Amygdala (tissue), 56 donors: ENCODE results near the gene TEX38.
"Not testable (repeated sequence)": the region's sequence is repeated elsewhere in the genome, so short reads cannot be mapped to it uniquely, and the experiment has no call there.

Experiments used
- DNase-seq, 56 donors: peaks; one replicate each; lab custom pipeline; 2025; lab: John Stamatoyannopoulos, UW

The TEX38 gene

DNA sequence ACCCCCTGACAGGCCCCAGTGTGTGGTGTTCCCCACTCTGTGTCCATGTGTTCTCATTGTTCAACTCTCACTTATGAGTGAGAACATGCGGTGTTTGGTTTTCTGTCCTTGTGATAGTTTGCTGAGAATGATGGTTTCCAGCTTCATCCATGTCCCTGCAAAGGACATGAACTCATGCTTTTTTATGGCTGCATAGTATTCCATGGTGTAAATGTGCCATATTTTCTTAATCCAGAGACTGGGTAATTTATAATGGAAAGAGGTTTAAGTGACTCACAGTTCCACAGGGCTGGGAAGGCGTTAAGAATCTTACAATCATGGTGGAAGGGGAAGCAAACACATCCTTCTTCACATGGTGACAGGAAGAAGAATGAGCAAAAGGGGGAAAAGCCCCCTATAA lies 17.0 kb upstream of the TEX38 start:
- DNase-seq = not testable (repeated sequence)

GRCh38 chr1:46655848-46656247 lies 15.8 kb upstream of the TEX38 start:
- DNase-seq = no peak

DNA sequence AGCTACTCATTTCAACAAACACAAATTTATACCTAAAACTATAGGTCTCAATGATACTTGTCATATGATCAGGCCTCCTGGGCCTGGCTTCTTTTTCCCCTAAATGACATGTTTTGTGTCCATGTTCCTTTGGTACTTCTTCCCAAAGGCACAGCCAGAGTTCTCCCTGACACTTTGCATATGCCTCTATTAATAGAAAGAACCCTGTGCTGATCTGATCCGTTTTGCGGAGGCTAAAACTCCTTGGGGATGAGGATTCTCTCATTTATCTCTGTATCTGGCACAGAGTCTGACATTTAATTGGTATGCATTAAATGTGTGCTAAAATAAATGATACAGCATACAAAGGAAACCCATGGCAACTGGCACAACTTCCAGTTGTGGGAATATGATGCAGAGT lies 15.0 kb upstream of the TEX38 start:
- no peak for DNase-seq

DNA sequence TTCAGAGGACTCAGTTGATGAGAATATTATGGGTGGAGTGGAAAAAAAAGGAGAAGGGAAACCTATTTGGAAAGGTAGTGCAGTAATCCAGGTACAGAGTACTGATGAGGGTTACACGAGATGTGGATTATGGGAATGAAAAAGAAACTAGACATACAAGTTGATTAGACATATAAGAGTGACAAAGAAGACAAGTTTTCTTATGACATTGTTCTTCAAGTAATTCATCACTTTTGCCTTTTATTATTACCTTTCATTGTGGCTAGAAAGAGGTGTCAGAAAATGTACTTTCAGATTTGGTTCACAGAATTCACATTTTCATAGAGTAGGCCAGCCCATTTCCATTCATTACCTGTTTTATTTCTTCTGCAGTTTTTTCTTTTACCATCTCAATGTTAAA lies 13.9 kb upstream of the TEX38 start:
- DNase-seq = no peak

DNA sequence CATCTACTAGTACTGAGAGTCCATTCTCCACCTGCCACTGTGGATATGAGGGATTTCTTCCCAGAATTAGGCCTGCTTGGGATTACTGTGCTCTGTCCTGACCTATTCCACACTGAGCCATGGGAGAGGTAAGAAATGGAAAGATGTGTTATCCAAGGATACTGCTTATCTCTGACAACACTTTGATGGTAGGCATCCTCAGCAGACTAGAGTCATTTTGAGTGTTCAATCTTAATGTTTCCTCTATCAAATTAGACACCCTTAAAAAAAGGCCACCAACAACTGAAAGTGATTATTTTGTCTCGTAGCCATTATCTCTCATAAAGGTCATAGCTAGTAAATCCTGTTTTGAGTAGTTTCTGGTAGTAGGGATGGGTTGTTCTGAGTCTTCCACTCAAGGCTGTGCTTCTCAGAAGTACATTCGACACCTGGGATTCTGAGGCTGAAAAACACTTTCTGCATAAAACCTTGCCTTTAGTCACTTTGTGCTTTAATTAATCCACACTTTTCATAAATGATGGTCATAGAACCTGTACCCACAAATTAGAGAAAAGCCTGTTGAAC lies 12.3 kb upstream of the TEX38 start:
- no peak for DNase-seq

- not testable (repeated sequence) for DNase-seq
These were observed 11.5 kb upstream of the TEX38 start for GRCh38 chr1:46660116-46660515.

- not testable (repeated sequence) for DNase-seq
These were observed 8.7 kb upstream of the TEX38 start for GRCh38 chr1:46662919-46663318.

DNA sequence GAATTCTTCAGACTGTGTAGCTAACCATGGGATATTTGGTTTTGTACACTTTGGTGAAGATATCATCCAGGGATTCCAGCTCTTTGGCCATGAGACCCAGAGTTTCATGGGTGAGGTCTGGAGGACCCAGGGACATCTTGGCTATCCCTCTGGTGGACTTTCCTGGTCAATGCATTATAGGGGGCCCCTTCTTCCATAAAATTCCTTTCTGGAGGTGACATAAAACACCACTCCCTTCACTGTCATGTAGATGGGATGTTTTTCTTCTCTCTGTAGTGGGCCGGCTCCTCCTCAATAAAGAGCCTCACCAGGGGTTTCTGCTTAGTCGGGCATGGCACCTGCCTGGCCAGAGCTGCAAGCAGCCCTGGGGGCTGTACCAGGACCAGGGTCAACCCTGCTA lies 5.7 kb upstream of the TEX38 start:
- no peak for DNase-seq

DNA sequence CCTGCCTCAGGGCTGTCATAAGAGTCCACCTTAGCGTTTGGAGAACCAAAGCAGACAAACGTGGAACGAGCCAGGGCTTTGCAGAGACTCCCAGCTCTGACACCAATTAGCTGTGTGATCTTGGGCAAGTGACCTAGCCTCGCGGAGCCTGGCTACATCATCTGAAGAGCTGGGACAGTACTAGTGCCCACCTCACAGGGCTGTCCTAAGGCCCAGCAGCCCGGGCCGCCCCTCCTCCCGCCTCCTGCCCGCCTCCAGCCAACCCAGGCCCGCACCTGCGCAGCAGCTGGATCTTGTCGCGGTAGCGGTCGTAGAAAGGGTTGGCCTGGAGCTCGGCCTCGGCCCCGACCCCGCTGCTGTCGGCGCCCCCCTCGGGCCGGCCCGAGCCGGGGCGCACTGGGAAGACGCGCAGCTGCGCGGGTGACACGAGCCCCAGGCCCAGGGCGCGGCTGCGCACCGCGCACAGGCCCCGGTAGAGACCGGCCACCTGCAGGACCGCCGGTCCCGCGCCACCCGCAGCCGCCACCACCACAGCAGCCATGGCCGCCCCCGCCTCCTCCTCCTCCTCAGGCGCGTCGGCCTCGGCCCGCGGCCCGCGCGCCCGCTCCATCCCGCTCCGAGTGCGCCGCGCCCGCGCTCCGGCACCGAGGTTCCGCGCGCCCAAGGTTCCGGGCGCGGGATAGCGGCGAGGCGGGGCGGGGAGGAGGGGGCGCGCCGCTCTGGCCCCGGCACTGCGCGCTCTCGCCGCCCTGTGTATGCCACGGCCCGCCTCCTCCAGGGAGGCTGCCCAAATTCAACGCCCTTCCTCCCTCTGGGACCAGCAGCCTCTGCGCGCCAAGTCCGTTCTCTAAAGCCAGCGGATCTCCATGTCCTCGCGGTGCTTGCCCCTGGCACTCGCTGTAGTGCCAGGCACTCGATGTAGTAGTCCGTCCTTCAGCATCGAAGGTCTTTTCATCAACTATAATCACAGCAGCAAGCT lies 3.6 kb upstream of the TEX38 start, which contains the start of gene ATPAF1:
Gene ATPAF1, minus strand, starts transcription at position 583 of the 979 bp plus-strand sequence. Its CDS starts 42 bp downstream, at position 541.
- DNase-seq = peak in 51 of 56 donors; percentile 19 to 82 (median 64)

GRCh38 chr1:46670134-46670533 lies 1.5 kb upstream of the TEX38 start:
- DNase-seq = no peak

- DNase-seq = no peak
These were observed 1.0 kb downstream of the TEX38 start for GRCh38 chr1:46672696-46673095.

DNA sequence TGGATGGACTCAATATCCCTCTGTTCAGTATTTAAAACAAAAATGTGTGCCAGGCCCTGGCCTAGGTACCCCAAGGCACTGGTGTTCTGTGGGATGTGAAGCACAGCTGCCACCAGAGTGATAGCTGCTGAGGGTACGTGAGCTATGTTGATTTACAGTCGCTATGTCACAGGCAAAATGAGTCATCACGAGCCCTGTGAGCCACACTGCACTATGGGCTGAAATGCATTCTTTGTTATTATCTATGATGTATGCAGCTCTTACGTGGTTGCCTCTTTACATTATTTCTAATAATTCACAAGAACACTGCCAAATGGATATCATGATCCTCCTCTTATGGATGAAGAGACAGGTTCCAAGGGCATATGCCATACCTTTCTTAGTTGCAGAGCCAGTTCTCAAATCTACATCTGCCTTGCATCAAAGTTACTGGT lies 2.1 kb downstream of the TEX38 start:
- no peak for DNase-seq

GRCh38 chr1:46675549-46676314 lies 4.1 kb downstream of the TEX38 start:
- DNase-seq = no peak

GRCh38 chr1:46676531-46676930 lies 4.9 kb downstream of the TEX38 start:
- DNase-seq = no peak

DNA sequence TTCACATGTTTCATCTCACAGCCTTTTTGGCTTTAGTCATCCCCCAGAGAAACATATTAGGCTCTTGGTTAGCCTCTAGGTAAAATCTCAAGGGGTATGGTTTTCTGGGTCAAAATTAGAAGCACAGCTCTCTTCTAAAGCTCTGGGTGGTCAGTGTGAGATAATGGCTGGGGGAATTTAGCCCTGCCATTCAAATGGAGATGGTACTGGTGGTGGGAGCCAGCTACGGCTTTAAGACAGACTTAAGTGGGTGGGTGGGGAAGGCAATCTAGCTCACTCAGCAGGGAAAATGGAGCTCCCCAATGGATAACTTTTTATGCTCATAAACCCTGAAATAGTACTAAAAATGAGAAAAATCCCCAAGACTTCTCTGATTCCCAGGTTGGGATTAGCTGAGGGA lies 5.7 kb downstream of the TEX38 start:
- no peak for DNase-seq

- DNase-seq = no peak
These were observed 8.3 kb downstream of the TEX38 start for GRCh38 chr1:46679789-46680573.

DNA sequence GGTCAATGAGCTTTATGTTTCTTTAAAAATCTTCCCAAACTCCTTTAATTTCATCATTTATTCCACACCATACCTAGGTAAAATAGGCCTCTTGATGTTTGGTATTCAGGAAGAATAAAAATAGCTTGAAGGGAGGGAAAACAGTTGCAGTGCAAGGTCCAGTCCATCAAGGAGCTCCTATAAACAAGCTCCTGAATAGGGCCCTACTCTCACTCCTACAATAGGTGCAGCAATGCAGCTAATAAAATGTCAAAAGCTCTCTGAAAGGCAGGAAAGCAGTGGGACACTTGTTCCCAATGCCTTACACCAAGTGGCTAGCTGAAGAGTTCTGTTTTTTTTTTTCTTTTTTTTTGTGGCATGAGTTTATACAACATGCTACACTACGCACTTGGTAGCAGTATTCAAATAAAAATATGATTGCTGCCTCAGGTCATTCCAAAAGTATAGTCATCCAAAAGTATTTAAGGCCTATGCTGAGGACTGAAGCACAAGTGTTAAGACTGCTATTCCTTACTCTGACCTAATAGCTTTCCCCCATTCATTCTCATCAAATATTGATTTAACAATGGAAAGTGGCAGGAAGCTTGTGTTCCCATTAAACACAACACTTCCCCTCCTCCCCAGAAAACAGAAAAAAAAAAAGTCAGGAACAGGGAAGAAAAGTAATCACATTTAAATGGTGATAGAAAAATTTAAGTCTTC lies 9.8 kb downstream of the TEX38 start:
- DNase-seq = no peak

- no peak for DNase-seq
These were observed 10.4 kb downstream of the TEX38 start for GRCh38 chr1:46682064-46682463.

GRCh38 chr1:46684670-46685069 lies 13.0 kb downstream of the TEX38 start:
- no peak for DNase-seq

- no peak for DNase-seq
These were observed 14.6 kb downstream of the TEX38 start for GRCh38 chr1:46686255-46686654.
